Breast epithelium (tissue), 4 donors: ENCODE results near the gene ETFA. TPM values are rescaled to one million over a fixed set of nuclear protein-coding genes. Genes with fewer than 3 reads are reported as not detected.
A peak's percentile ranks its signal among the peaks of the same experiment; 100 is the strongest.

Source experiments
- DNase-seq, 2 donors: peaks; one replicate each; pipeline ENCODE4 v3.0.0-alpha.2; 2019; ENCODE audit warnings: low spot score in 2 of 2
- H3K27ac ChIP-seq, 2 donors: fragments of 200-600 bp; sonication (generic) in 1 of 2; one replicate each; pipeline ENCODE4 v1.5.1; 2016 to 2019; ENCODE audit warnings: mild to moderate bottlenecking in 1 of 2
- H3K27me3 ChIP-seq, 2 donors: fragments of 200-600 bp; sonication (generic) in 1 of 2; one replicate each; pipeline versions ENCODE4 v1.5.1 to v1.6.0; 2017 to 2019; ENCODE audit warnings: control low read depth in 1 of 2, mild to moderate bottlenecking in 1 of 2
- H3K36me3 ChIP-seq: fragments of 200-600 bp; one replicate; pipeline ENCODE4 v1.5.1; 2019
- H3K4me1 ChIP-seq, 2 donors: fragments of 200-600 bp; sonication (generic); one replicate each; pipeline ENCODE4 v1.5.1; 2016 to 2019; ENCODE audit warnings: control low read depth in 1 of 2
- H3K4me3 ChIP-seq, 3 donors: fragments of 200-600 bp; sonication (generic); 1 replicate in 2 of 3; 2 replicates in 1 of 3; pipeline ENCODE4 v1.5.1; 2016 to 2019; ENCODE audit warnings: mild to moderate bottlenecking in 3 of 3, moderate library complexity in 2 of 3
- H3K9me3 ChIP-seq, 2 donors: fragments of 200-600 bp; sonication (generic) in 1 of 2; one replicate each; pipeline ENCODE4 v1.5.1; 2016 to 2019; ENCODE audit warnings: control low read depth in 1 of 2
- POLR2A ChIP-seq: fragments of 450-650 bp; IDR thresholded peaks from one replicate; pipeline ENCODE4 v1.6.1; 2016; ENCODE audit warnings: antibody characterized with exemption, mild to moderate bottlenecking, moderate library complexity
- POLR2AphosphoS5 ChIP-seq, 3 donors: sonication (generic); formaldehyde crosslinking; IDR thresholded peaks; one replicate each; pipeline ENCODE4 v1.6.1; 2017; ENCODE audit warnings: antibody characterized with exemption in 3 of 3
- intact Hi-C: fragments of 100-400 bp; cut with DNase I; formaldehyde crosslinking; loops from one replicate; pipeline ENCODE4 v1.15.1; 2023; ENCODE audit warnings: low total_unique reads
- total RNA-seq, 3 donors: library from RNA; depleted of rRNA; stranded (reverse); fragments of >200 nt; gene quantifications; one replicate each; pipeline ENCODE4 v1.1.0, GENCODE V29; 2016
- TF ChIP-seq, protein P1 (sequence below), 3 donors: fragments of 450-650 bp; IDR thresholded peaks; one replicate each; pipeline ENCODE4 v1.5.1; 2016 to 2017; ENCODE audit warnings: antibody characterized with exemption in 3 of 3, mild to moderate bottlenecking in 3 of 3, moderate library complexity in 3 of 3

The ETFA gene
- total RNA-seq, 3 donors from 2014 or later, result 96.0 to 108 (median 108) TPM

DNA sequence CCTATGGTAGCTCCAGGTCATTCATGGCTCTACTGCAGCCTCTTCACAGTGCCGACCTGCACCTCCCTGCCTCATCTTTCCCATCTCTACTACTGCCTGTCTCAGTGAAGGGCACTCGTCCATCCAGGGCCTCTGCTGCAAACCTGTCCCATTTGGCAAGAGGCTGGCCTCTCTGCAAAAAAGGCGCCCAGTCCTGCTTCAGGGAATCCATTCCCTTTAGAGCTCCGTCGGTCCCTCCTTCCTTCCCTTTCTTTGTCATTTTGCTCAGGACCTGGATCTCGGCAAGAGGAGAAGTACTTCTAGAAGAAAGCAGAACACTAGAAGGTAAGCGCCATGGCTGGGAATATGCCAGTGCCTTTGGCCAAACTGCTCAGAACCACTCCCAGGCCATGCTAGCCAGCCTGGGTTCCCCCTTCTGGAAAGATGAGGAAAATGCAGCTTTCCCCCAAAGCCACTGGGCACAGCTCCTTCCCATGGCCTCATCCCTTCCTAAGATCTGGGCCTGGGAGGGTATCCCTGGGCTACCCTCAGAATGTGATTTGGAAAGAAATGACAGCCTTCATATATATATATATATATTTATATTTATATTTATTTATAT lies 18.9 kb upstream of the ETFA start:
- H3K27me3 ChIP-seq, result peaks cover 0 to 29% of the 10 kb centered on the region in 2 donors
- no peak overlapping the region for H3K27ac ChIP-seq
- intact Hi-C loops, result no loop called here
- H3K4me3 ChIP-seq, result no peak overlapping the region
- no peaks in the 10 kb centered on the region for H3K4me1 ChIP-seq
- DNase-seq, result no peak
- TF ChIP-seq, protein P1, sequence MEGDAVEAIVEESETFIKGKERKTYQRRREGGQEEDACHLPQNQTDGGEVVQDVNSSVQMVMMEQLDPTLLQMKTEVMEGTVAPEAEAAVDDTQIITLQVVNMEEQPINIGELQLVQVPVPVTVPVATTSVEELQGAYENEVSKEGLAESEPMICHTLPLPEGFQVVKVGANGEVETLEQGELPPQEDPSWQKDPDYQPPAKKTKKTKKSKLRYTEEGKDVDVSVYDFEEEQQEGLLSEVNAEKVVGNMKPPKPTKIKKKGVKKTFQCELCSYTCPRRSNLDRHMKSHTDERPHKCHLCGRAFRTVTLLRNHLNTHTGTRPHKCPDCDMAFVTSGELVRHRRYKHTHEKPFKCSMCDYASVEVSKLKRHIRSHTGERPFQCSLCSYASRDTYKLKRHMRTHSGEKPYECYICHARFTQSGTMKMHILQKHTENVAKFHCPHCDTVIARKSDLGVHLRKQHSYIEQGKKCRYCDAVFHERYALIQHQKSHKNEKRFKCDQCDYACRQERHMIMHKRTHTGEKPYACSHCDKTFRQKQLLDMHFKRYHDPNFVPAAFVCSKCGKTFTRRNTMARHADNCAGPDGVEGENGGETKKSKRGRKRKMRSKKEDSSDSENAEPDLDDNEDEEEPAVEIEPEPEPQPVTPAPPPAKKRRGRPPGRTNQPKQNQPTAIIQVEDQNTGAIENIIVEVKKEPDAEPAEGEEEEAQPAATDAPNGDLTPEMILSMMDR (IDR thresholded peaks at IDR 0.05), result peak in 2 of 3 donors; percentile 33 to 55
- TF ChIP-seq POLR2AphosphoS5 (IDR thresholded peaks at IDR 0.05) (peak in 1 of 3 donors; percentile 45), POLR2A (no peak)
- H3K36me3 ChIP-seq, result no peaks in the 10 kb centered on the region
- H3K9me3 ChIP-seq, result no peaks in the 10 kb centered on the region

DNA sequence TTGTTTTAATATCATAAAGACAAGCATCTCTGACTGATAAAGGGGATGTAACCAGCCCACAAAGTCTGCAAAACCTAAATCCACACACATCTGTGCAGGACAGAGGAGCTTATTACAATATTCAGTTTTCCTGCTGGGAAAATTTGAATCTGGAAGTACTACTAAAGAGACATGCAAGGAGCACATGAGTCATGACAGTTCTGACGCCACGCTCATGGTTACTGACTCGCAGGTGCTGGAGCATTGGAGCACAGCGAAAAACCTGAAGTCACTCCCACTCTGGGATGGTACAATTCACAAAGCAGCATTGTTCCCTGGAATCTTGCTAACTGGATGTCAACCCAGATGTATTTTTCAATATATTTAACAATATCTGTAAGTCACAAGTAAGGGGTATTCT lies 17.7 kb upstream of the ETFA start:
- TF ChIP-seq, protein P1 (IDR thresholded peaks at IDR 0.05), result no peak
- intact Hi-C loops, result no loop called here
- Histone ChIP-seq H3K9me3 (no peaks in the 10 kb centered on the region), H3K4me3 (no peak overlapping the region), H3K36me3 (no peaks in the 10 kb centered on the region), H3K4me1 (no peaks in the 10 kb centered on the region), H3K27me3 (peaks cover 0 to 21% of the 10 kb centered on the region in 2 donors), H3K27ac (no peak overlapping the region)
- no peak for DNase-seq

DNA sequence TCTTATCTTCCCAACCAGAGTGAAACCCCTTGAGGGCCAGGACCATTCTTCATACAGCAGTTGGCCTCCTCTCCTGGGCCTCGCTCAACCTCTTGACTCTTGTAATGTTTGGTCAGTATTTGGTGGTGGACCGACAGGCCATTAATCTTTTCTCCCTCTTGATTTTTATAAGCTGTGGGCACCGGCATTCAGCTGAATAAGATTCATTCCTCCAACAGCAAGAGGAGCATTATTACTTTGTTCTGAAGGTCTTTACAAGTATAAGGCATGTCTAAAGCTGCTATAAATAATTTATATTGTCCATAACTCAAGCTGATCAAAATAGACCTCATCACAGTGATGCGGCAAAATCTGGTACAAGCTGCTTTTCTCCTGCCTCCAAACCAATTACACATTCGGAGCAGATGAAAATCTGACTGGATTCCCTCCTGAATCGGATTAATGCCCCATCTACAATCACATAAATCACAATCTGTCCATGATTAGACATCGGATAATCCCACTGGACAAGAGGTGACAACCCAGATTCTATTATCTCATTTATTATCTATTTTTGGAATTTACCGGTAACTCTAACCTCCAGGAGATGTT lies 16.9 kb upstream of the ETFA start:
- TF ChIP-seq POLR2A, result no peak
- TF ChIP-seq, protein P1 (IDR thresholded peaks at IDR 0.05), result no peak
- no peak for TF ChIP-seq POLR2AphosphoS5 (IDR thresholded peaks at IDR 0.05)
- no peak overlapping the region for H3K4me3 ChIP-seq
- no peaks in the 10 kb centered on the region for H3K4me1 ChIP-seq
- no peak overlapping the region for H3K27ac ChIP-seq
- no peaks in the 10 kb centered on the region for H3K9me3 ChIP-seq
- DNase-seq, result no peak
- peaks cover 0 to 13% of the 10 kb centered on the region in 2 donors for H3K27me3 ChIP-seq
- H3K36me3 ChIP-seq, result no peaks in the 10 kb centered on the region
- intact Hi-C loops, result no loop called here

DNA sequence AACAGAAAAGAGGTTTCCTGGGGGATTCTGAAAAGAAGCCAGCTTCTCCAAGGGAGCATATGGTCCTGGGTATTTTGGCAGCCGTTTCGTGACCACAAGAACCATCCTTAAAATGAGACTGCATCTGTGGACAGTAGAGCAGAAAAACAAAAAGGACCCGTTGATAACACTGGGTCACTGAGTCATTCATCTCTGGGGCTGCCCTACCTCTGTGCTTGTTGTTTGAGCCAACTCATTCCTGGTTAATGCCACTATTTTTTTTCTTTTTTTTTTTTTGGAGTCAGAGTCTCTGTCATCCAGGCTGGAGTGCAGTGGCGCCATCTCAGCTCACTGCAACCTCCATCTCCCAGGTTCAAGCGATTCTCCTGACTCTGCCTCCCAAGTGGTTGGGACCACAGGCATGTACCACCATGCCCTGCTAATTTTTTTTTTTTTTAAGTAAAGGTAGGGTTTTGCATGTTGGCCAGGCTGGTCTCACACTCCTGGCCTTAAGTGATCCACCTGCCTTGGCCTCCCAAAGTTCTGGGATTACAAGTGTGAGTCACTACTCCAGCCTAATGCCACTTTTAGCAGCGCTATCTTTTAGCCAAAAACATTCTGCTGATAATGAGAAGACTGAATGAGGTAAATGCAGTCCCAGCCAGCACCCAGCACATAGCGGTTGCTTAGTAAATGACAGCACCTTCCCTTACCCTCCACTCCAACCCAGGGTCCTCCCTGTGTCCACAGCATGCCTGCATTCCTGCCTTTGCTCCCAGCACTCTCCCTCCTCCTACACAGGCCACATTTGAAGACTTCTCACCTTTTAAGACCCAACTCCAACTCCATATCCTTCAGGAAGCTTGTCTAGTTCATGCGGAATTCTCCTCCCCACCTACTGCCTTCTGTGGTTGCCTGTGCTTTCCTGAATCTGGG lies 16.2 kb upstream of the ETFA start:
- Histone ChIP-seq H3K9me3 (no peaks in the 10 kb centered on the region), H3K4me1 (no peaks in the 10 kb centered on the region), H3K27me3 (peaks cover 0 to 12% of the 10 kb centered on the region in 2 donors), H3K27ac (no peak overlapping the region), H3K36me3 (no peaks in the 10 kb centered on the region), H3K4me3 (no peak overlapping the region)
- no peak for TF ChIP-seq POLR2A
- TF ChIP-seq POLR2AphosphoS5 (IDR thresholded peaks at IDR 0.05), result no peak
- TF ChIP-seq, protein P1 (IDR thresholded peaks at IDR 0.05), result no peak
- no peak for DNase-seq
- intact Hi-C loops, result no loop called here

DNA sequence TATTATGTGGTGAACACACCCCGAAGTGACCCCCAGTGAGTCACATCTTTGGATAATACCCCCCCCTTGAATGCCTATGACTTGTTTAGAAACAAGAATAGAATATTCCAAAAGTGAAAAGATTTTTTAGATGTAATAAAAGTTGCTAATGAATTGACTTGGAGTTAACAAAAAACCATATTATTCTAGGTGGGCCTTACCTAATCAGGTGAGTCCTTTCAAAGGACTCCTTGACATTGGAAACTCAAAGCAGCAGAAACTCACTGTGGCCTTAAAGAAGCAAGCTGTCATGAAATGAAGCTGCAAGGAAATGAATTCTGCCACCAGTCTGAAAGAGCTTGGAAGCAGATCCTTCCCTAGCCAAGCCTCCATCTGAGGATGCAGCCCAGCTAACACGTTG lies 14.4 kb upstream of the ETFA start:
- no peak for DNase-seq
- H3K27me3 ChIP-seq, result peaks cover 0 to 12% of the 10 kb centered on the region in 2 donors
- no peak for TF ChIP-seq POLR2AphosphoS5 (IDR thresholded peaks at IDR 0.05)
- TF ChIP-seq, protein P1 (IDR thresholded peaks at IDR 0.05), result no peak
- no peak for TF ChIP-seq POLR2A
- no peaks in the 10 kb centered on the region for H3K36me3 ChIP-seq
- intact Hi-C loops, result no loop called here
- no peak overlapping the region for H3K4me3 ChIP-seq
- no peaks in the 10 kb centered on the region for H3K4me1 ChIP-seq
- H3K9me3 ChIP-seq, result no peaks in the 10 kb centered on the region
- H3K27ac ChIP-seq, result no peak overlapping the region
